LNCAP (cell line): ENCODE results near the gene WDR46.
A peak's percentile ranks its signal among the peaks of the same experiment; 100 is the strongest.

Experiments used
- CTCF ChIP-seq: fragments of 450-650 bp; IDR thresholded peaks from 2 replicates; pipeline ENCODE4 v1.5.1; 2017; ENCODE audit warnings: mild to moderate bottlenecking

Gene WDR46

GRCh38 chr6:33290459-33290858 lies 1.4 kb upstream of the WDR46 start:
- no peak for TF ChIP-seq CTCF

GRCh38 chr6:33289784-33290315 lies 811 bp upstream of the WDR46 start:
- TF ChIP-seq CTCF: no peak

- TF ChIP-seq CTCF: no peak
These were observed 708 bp downstream of the WDR46 start for GRCh38 chr6:33288141-33288920.

GRCh38 chr6:33286946-33287914 lies 1.8 kb downstream of the WDR46 start:
- no peak for TF ChIP-seq CTCF

GRCh38 chr6:33280539-33280938 lies 8.5 kb downstream of the WDR46 start:
- no peak for TF ChIP-seq CTCF

GRCh38 chr6:33279971-33280511 lies 9.0 kb downstream of the WDR46 start:
- TF ChIP-seq CTCF: peak; percentile 31

GRCh38 chr6:33279257-33279695 lies 9.8 kb downstream of the WDR46 start:
- no peak for TF ChIP-seq CTCF
